HG02571 (cell line): ENCODE data around the gene SCD5.

Source experiments
- ATAC-seq: cut with Tn5 transposase; IDR thresholded peaks from one replicate; pipeline ENCODE4 v1.9.1; 2021; ENCODE audit warnings: mild to moderate bottlenecking, moderate library complexity; ENCODE audit not compliant: unreplicated experiment

SCD5 gene

GRCh38 chr4:82644734-82645126 is 153.9 kb downstream of the SCD5 start:
- ATAC-seq = no peak

GRCh38 chr4:82643994-82644733 is 154.4 kb downstream of the SCD5 start:
- ATAC-seq = no peak

GRCh38 chr4:82642331-82642730 is 156.3 kb downstream of the SCD5 start:
- ATAC-seq = no peak

GRCh38 chr4:82640540-82640939 is 158.1 kb downstream of the SCD5 start:
- ATAC-seq = no peak

- no peak for ATAC-seq
These were observed 158.6 kb downstream of the SCD5 start for GRCh38 chr4:82639971-82640370.

GRCh38 chr4:82638479-82638878 is 160.1 kb downstream of the SCD5 start:
- ATAC-seq = no peak

- no peak for ATAC-seq
These were observed 168.5 kb downstream of the SCD5 start for GRCh38 chr4:82630079-82630478.

- no peak for ATAC-seq
These were observed 169.2 kb downstream of the SCD5 start for GRCh38 chr4:82629238-82630000.

GRCh38 chr4:82626251-82626868 is 172.2 kb downstream of the SCD5 start:
- no peak for ATAC-seq

GRCh38 chr4:82624819-82625218 is 173.8 kb downstream of the SCD5 start:
- no peak for ATAC-seq

GRCh38 chr4:82623121-82623683 is 175.4 kb downstream of the SCD5 start:
- no peak for ATAC-seq

GRCh38 chr4:82621251-82621650 is 177.3 kb downstream of the SCD5 start:
- no peak for ATAC-seq

GRCh38 chr4:82620126-82620735 is 178.4 kb downstream of the SCD5 start:
- ATAC-seq = no peak

- ATAC-seq = no peak
These were observed 180.4 kb downstream of the SCD5 start for GRCh38 chr4:82618103-82618720.

GRCh38 chr4:82614838-82615449 is 183.7 kb downstream of the SCD5 start:
- no peak for ATAC-seq

GRCh38 chr4:82613121-82613520 is 185.5 kb downstream of the SCD5 start:
- no peak for ATAC-seq

- no peak for ATAC-seq
These were observed 186.6 kb downstream of the SCD5 start for GRCh38 chr4:82611982-82612381.

- ATAC-seq = no peak
These were observed 187.1 kb downstream of the SCD5 start for GRCh38 chr4:82611527-82611926.

- no peak for ATAC-seq
These were observed 188.6 kb downstream of the SCD5 start for GRCh38 chr4:82610041-82610440.

GRCh38 chr4:82606622-82607021 is 192.0 kb downstream of the SCD5 start:
- no peak for ATAC-seq
